K562 (cell line): ENCODE data around the gene ATXN1. TPM values are rescaled to one million over a fixed set of nuclear protein-coding genes. Genes with fewer than 3 reads are reported as not detected.

Source experiments
- ATAC-seq: fragments of 200-7000 bp; cut with Tn5 transposase; 3 replicates; pipeline ENCODE4 v1.9.1; 2020; ENCODE audit warnings: moderate library complexity
- BruUV-seq: library from RNA; stranded (reverse); fragments of 400-500 nt; replicated peaks from 2 replicates; lab custom pipeline; 2021; lab: Mats Ljungman, UMichigan
- CTCF ChIA-PET: fragments of 300-600 bp; formaldehyde crosslinking; extraction: SDS; loops from one replicate; lab custom pipeline; 2021; ENCODE audit warnings: low intra/inter-chr PET ratio; lab: Yijun Ruan, JAX
- POLR2A ChIA-PET: fragments of 300-600, 350-650 bp; sonication (Branson Sonifier 250); formaldehyde crosslinking; extraction: SDS; loops from one replicate; lab custom pipeline; 2021; ENCODE audit warnings: antibody characterized with exemption, inconsistent platforms; lab: Yijun Ruan, JAX
- DNase-seq, 4 experiments: peaks; one replicate each; pipeline versions ENCODE4 v3.0.0 to v3.0.0-alpha.2; 2011 to 2018; ENCODE audit warnings: low spot score in 3 of 4, mixed read lengths in 3 of 4; ENCODE audit errors: extremely low read depth in 1 of 4
- FAIRE-seq: peaks from 2 replicates; lab custom pipeline; 2011; peaks lifted over from hg19 to GRCh38; lab: Jason Lieb, UNC
- H2AFZ ChIP-seq: 2 replicates; pipeline ENCODE4 v1.6.0; 2011; ENCODE audit warnings: low read depth, low read length, control low read depth, inconsistent platforms
- H3K27ac ChIP-seq: fragments of 200-600 bp; 3 replicates; pipeline ENCODE4 v1.8.0; 2011; ENCODE audit warnings: low read depth, mild to moderate bottlenecking, control low read depth, inconsistent platforms, low read length, moderate library complexity, mixed read lengths; ENCODE audit errors: extremely low read depth
- H3K27me3 ChIP-seq, 2 experiments: fragments of 300-600 bp in 1 of 2; 2 replicates in 1 of 2; 3 replicates in 1 of 2; pipeline versions ENCODE4 v1.6.0 to v1.8.0; 2011; ENCODE audit warnings: inconsistent platforms in 2 of 2, low read length in 2 of 2, mild to moderate bottlenecking in 1 of 2, mixed read lengths in 1 of 2, moderate library complexity in 1 of 2; ENCODE audit not compliant: control insufficient read depth in 2 of 2, insufficient read depth in 2 of 2
- H3K36me3 ChIP-seq: fragments of 300-600 bp; 3 replicates; pipeline ENCODE4 v1.8.0; 2011; ENCODE audit warnings: mild to moderate bottlenecking, low read length, inconsistent platforms; ENCODE audit not compliant: control insufficient read depth, insufficient read depth
- H3K4me1 ChIP-seq, 2 experiments: fragments of 200-600 bp in 1 of 2; replicated peaks in 1 of 2; 2 replicates in 1 of 2; 3 replicates in 1 of 2; pipeline versions ENCODE4 v1.5.1 to v1.8.0; 2011; ENCODE audit warnings: inconsistent platforms in 2 of 2, low read length in 2 of 2, mild to moderate bottlenecking in 1 of 2, mixed read lengths in 1 of 2, moderate library complexity in 1 of 2; ENCODE audit not compliant: control insufficient read depth in 2 of 2, insufficient read depth in 2 of 2
- H3K4me2 ChIP-seq: 2 replicates; pipeline ENCODE4 v1.6.1; 2011; ENCODE audit warnings: low read length, control low read depth, inconsistent platforms, mixed read lengths; ENCODE audit not compliant: insufficient read depth
- H3K4me3 ChIP-seq: fragments of 200-600 bp; sonication (generic), shearing (Covaris generic); 2 replicates; pipeline ENCODE4 v1.5.1; 2016; ENCODE audit warnings: control low read depth, inconsistent platforms
- H3K79me2 ChIP-seq: fragments of 200-600 bp; 3 replicates; pipeline ENCODE4 v1.8.0; 2011; ENCODE audit warnings: low read length, inconsistent platforms; ENCODE audit not compliant: control insufficient read depth, insufficient read depth
- H3K9ac ChIP-seq, 2 experiments: 2 replicates each; pipeline versions ENCODE4 v1.6.0 to v1.6.1; 2011; ENCODE audit warnings: low read depth in 2 of 2, low read length in 2 of 2, control low read depth in 1 of 2, inconsistent platforms in 1 of 2, mild to moderate bottlenecking in 1 of 2, mixed read lengths in 1 of 2; ENCODE audit not compliant: insufficient read depth in 1 of 2
- H3K9me1 ChIP-seq: one replicate; pipeline ENCODE4 v1.6.0; 2011; ENCODE audit warnings: inconsistent platforms, mild to moderate bottlenecking, low read length, moderate library complexity; ENCODE audit not compliant: control insufficient read depth, insufficient read depth
- H3K9me3 ChIP-seq: replicated peaks from 2 replicates; pipeline ENCODE4 v1.5.1; 2011; ENCODE audit warnings: low read depth, low read length, inconsistent platforms; ENCODE audit not compliant: control insufficient read depth, insufficient read depth
- H4K20me1 ChIP-seq: replicated peaks from 2 replicates; pipeline ENCODE4 v1.6.1; 2011; ENCODE audit warnings: low read length, inconsistent platforms, mixed read lengths; ENCODE audit not compliant: control insufficient read depth, insufficient read depth
- ETV6 ChIP-seq, 3 experiments: fragments of 150-350 bp in 1 of 3; sonication (generic) in 1 of 3; formaldehyde crosslinking in 1 of 3; IDR thresholded peaks; 2 replicates each; pipeline versions ENCODE4 v1.6.1 to v1.8.0; 2014 to 2022; ENCODE audit warnings: borderline replicate concordance in 2 of 3, low read depth in 2 of 3, antibody characterized with exemption in 1 of 3, low read length in 1 of 3, mild to moderate bottlenecking in 1 of 3, missing genetic modification reagents in 1 of 3
- MEF2A ChIP-seq: IDR thresholded peaks from 2 replicates; pipeline ENCODE4 v1.6.1; 2011; ENCODE audit warnings: low read depth, mild to moderate bottlenecking, low read length, moderate library complexity; ENCODE audit not compliant: control insufficient read depth
- NFE2 ChIP-seq: IDR thresholded peaks from 2 replicates; pipeline ENCODE4 v1.6.1; 2014; ENCODE audit warnings: antibody characterized with exemption, low read depth
- ZNF316 ChIP-seq: fragments of 450-650 bp; IDR thresholded peaks from 2 replicates; pipeline ENCODE4 v1.6.1; 2016
- ZNF41 ChIP-seq: fragments of 250-450 bp; sonication (Bioruptor Pico); conservative IDR thresholded peaks from 2 replicates; pipeline ENCODE4 v1.4.0; 2020; ENCODE audit warnings: mild to moderate bottlenecking
- WGBS: fragments of 100-300 bp; shearing (Covaris generic); methylation state at CpG from one replicate; pipeline ENCODE4 v1.1.6; 2016; ENCODE audit warnings: low coverage, mixed read lengths; ENCODE audit not compliant: insufficient coverage; ENCODE audit errors: missing lambda C conversion rate; 5-methylcytosine and 5-hydroxymethylcytosine counted together
- in situ Hi-C: fragments of 300-500 bp; cut with MboI; formaldehyde crosslinking; loops from 4 replicates; pipeline ENCODE4 v1.15.0; 2018; ENCODE audit warnings: inconsistent platforms, mixed read lengths
- intact Hi-C: fragments of 100-400 bp; cut with micrococcal nuclease; formaldehyde crosslinking; loops from 2 replicates; pipeline ENCODE4 v1.14.2; 2022
- polyA plus RNA-seq, 8 experiments: library from polyadenylated mRNA; depleted of rRNA in 4 of 8; stranded (reverse) in 5 of 8; unstranded in 3 of 8; fragments of >200 nt; fragmentation: Nextera tagmentation in 2 of 8; fragmentation: Illumina TruSeq in 1 of 8; extraction: Ambion mirVana in 2 of 8; extraction: Trizol in 1 of 8; gene quantifications; 2 replicates each; pipeline versions ENCODE4 v1.2.1 to v1.2.3, GENCODE V29; 2011 to 2014; ENCODE audit warnings: inconsistent platforms in 1 of 8, missing spikeins in 1 of 8
- total RNA-seq, 7 experiments: library from RNA; depleted of rRNA in 6 of 7; stranded (reverse); fragments of >200 nt in 6 of 7; fragmentation: Illumina TruSeq in 2 of 7; extraction: Trizol in 2 of 7; gene quantifications; 2 replicates each; pipeline versions ENCODE4 v1.2.1 to v1.2.3, GENCODE V29; 2011 to 2021; ENCODE audit warnings: low replicate concordance in 1 of 7
- TF ChIP-seq, protein P1 (sequence below): sonication (generic); formaldehyde crosslinking; IDR thresholded peaks from 2 replicates; pipeline ENCODE4 v1.8.1; 2023; ENCODE audit warnings: mild to moderate bottlenecking, missing genetic modification reagents, moderate library complexity

ATXN1 gene
- total and polyA plus RNA-seq, 9 of the 15 experiments (the other 6 are each of a cell fraction or from before 2014, with no cell fraction given) = under 0.01 to 1.2 (median 0.58) TPM

DNA sequence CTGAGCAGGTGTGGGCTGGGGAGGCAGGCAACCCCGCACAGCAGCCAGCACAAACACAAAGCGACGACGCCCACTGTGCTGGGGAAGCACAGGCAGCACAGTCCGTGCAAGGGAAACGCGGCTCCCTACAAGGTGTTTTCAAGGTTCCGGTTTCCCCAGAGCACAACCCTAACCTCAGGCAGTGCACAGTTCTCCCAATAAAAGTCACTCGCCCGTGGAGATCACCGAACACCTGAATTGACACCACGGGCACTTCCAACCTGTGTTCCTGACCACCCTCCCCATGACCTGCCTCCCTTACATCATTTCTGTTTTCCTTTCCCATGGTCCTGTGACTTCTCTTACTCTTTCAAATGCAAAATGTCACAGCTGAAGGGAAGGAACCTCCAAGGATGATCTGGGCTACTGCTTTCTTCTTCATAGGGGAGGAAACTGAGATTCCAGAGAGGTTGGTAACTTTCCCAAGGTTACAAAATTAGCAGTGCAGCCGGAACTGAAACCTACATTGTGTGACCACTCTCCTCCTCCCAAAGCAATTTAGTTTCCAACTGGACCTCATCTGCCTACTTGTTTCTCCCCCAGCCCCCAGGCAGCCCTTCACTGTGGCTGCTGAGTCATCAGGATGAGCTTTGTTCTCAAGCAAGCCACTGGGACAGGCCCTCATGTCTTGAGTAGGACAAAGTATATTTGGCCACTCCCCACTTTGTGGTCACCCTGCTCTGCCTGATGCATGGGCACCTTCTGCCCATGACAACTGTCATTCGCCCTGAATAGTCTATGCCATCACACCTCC, 125.3 kb downstream of the ATXN1 start:
- ATAC-seq (no peak), DNase-seq (no peak), FAIRE-seq (no peak)
- Histone ChIP-seq H4K20me1 (0 out of 2 replicates have a peak, but pooled peaks cover 4% of the 10 kb centered on the region), H3K4me1 (no peaks in the 10 kb centered on the region), H3K9me1 (no peaks in the 10 kb centered on the region), H3K27ac (no peak overlapping the region), H3K9me3 (no peaks in the 10 kb centered on the region), H3K4me2 (no peak overlapping the region), H3K79me2 (no peaks in the 10 kb centered on the region), H3K4me3 (no peak overlapping the region), H3K27me3 (peaks cover 2 to 21% of the 10 kb centered on the region in 2 experiments; a peak in 2 of 5 replicates), H2AFZ (no peak overlapping the region), H3K36me3 (no peaks in the 10 kb centered on the region), H3K9ac (no peak overlapping the region)
- ChIA-PET POLR2A (no interaction called here), CTCF (no interaction called here)
- WGBS = 2% methylated on average over 14 of the region's 14 CpGs
- TF ChIP-seq NFE2 = 0 out of 2 replicates have a peak, but pooled peaks have one; percentile 16
- TF ChIP-seq ZNF316 = peak; percentile 31
- TF ChIP-seq, protein P1, sequence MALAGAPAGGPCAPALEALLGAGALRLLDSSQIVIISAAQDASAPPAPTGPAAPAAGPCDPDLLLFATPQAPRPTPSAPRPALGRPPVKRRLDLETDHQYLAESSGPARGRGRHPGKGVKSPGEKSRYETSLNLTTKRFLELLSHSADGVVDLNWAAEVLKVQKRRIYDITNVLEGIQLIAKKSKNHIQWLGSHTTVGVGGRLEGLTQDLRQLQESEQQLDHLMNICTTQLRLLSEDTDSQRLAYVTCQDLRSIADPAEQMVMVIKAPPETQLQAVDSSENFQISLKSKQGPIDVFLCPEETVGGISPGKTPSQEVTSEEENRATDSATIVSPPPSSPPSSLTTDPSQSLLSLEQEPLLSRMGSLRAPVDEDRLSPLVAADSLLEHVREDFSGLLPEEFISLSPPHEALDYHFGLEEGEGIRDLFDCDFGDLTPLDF (CRISPR knock-in tag) = no peak
- TF ChIP-seq MEF2A = no peak
- no peak for TF ChIP-seq ETV6 (IDR thresholded peaks at IDR 0.05; ENCODE audit: borderline replicate concordance in 1 of 2, low read depth in 2 of 2, low read length in 1 of 2)
- no peak for TF ChIP-seq ETV6 (CRISPR knock-in tag; IDR thresholded peaks at IDR 0.05; ENCODE audit: borderline replicate concordance)
- no peak for TF ChIP-seq ZNF41 (CRISPR knock-in tag)
- in situ Hi-C loops (no loop called here), intact Hi-C loops (no loop called here)
- no TSS peak for BruUV-seq
